NCI-H2227 (cell line): ENCODE measurements around the gene GMCL2.

Experiments used
- DNase-seq: peaks from one replicate; lab custom pipeline; 2025; ENCODE audit not compliant: unreplicated experiment; lab: John Stamatoyannopoulos, UW

Gene GMCL2

GRCh38 chr5:178222292-178222691 lies 35.1 kb upstream of the GMCL2 start:
- DNase-seq = no peak

DNA sequence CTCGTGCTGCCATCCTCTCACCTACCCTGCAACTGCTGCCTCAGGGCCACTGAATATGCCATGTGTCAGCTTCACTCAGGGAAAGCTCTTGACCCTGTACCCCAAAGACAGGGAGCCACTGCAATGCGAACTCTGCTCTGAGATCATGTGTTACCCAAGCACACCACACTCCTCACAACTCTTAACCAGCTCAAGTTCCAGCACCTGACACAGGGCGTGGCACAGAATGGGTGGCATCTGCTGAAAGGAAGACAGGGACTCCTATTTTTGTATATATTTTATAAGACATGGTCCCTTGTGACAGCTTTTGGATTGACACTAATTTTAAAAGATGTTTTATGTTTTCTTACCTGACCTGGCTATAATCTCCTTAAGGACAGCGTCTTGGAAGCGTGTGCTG lies 34.7 kb upstream of the GMCL2 start:
- no peak for DNase-seq

DNA sequence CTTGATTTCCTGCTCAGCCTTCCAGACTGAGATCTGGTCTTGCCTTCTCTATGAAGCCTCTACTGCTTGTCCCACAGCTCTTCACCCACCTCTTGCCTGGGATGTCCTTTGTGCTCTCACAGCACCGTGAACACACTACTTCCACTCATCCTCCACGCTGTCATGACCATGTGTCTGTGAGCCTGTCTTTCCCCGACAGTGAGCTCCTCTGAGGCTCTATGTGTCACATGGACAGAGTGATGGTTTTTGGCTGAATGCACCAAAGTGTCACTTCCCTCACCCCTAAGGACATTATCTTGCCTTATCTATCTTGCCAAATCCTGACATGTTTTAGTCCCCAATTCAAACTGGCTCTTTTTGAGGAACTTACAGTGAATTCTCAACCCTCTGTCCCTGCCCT lies 34.1 kb upstream of the GMCL2 start:
- DNase-seq = no peak

DNA sequence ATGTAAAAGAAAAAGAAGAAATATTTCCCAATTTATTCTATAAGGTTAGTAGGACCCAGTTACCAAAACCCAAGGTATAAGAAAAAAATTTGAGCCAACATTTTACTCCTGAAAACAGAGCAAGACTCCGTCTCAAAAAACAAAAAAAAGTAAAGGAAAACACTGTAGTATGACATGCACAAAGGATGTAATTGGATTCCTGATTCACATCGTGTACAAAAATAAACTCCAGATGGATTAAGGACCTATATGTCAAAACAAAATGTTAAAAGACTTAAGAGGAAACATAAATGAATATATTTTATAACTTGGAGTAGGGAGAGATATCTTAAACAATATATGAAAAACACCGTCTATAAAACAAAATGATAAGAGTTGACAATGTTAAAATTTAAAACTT lies 31.7 kb upstream of the GMCL2 start:
- DNase-seq = no peak

GRCh38 chr5:178218237-178218776 lies 31.1 kb upstream of the GMCL2 start:
- no peak for DNase-seq

GRCh38 chr5:178216779-178217178 lies 29.6 kb upstream of the GMCL2 start:
- DNase-seq = no peak

- DNase-seq = no peak
Observed at GRCh38 chr5:178216088-178216534, 28.9 kb upstream of the GMCL2 start.

DNA sequence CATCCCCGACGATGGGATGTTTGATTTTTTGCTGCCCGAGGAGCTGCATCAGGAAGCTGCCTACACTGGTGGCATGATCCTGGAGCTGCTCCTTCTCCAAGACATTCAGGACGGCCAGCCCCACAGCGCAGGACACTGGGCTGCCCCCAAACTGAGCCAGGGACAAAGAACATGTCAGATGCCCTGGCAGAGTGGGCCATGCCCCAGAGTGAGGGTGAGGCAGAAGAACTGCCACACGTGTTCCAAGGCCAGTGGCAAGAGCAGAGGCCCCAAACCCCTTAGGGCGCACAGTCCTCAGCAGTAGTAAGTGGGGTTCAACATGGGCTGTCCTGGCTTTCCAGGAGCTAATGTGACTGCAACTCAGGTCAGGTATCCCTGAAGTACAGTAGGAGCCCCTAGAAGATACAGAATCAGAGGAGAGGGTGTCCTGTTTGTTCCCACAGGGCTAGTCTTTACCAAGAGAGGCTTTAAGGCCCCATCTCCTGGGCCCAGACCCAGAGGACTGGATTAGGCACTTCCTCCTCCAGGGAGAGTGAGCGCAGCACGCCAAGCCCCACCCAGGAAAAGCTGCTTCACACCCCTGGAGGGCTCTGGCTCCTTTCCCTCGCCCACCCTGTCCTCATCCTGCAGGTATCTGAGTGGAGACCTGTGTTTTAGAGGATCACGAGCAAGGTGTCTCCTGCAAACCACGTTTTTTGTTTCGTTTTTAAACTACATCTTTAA lies 28.3 kb upstream of the GMCL2 start:
- DNase-seq = no peak

GRCh38 chr5:178214160-178214803 lies 27.1 kb upstream of the GMCL2 start:
- no peak for DNase-seq

GRCh38 chr5:178213748-178214151 lies 26.6 kb upstream of the GMCL2 start:
- no peak for DNase-seq

DNA sequence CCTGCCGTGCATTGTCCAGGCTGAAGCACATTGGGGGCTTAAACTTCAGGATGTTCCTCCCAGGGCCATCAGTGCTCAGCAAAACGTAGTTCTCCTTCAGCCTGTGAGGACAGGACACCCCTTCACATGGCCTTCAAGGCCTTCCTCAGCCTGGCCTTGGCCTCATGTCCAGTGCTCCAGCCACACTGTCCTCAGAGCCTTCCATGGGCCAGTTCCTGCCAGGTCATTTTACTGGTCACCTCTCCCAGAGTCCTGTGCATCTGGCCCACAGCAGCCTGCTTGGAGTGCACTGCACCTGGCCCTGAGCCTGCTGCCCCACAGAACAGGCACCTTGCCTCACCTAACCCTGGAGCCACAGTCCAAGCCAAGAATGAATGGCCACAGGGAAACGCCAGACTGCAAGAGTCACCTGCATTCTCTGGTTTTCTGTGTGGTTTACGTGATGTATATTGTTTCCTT lies 25.9 kb upstream of the GMCL2 start:
- DNase-seq = no peak

DNA sequence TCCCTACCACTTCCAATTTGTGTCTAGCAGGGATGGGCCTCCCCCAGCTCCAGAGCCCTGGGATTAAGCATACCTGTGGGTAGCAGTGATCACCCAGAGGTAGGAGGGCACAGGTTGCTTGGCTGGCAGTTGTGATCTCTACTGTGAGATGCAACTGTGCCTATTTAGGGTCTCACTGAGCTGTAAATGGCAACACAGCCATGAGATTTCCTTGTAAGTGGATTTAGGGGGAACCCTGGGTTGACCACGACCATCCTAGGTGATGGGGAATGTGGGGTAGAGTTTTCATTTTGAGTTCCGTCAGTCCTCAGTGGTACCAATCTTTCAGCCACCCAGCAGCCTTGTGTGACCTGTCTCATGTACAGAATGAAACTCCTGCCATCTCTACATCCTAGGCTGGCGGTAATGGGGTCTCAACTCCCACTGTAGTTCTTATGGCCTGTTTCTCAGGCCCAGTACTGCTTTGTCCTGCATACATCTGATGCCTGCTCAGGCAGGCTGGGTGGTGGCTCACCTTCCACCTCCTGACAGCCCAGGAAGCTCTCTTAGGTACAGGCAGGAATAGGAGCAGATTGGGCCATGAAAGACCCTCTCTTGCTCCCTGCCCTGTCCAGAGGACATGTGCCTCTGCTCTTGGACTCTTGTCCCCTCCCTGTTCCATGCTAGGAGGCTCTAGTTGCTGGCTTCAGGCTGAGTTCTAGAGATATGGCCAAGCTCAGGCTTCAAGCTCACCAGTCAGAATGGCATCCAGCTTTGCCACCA lies 25.3 kb upstream of the GMCL2 start:
- no peak for DNase-seq

DNA sequence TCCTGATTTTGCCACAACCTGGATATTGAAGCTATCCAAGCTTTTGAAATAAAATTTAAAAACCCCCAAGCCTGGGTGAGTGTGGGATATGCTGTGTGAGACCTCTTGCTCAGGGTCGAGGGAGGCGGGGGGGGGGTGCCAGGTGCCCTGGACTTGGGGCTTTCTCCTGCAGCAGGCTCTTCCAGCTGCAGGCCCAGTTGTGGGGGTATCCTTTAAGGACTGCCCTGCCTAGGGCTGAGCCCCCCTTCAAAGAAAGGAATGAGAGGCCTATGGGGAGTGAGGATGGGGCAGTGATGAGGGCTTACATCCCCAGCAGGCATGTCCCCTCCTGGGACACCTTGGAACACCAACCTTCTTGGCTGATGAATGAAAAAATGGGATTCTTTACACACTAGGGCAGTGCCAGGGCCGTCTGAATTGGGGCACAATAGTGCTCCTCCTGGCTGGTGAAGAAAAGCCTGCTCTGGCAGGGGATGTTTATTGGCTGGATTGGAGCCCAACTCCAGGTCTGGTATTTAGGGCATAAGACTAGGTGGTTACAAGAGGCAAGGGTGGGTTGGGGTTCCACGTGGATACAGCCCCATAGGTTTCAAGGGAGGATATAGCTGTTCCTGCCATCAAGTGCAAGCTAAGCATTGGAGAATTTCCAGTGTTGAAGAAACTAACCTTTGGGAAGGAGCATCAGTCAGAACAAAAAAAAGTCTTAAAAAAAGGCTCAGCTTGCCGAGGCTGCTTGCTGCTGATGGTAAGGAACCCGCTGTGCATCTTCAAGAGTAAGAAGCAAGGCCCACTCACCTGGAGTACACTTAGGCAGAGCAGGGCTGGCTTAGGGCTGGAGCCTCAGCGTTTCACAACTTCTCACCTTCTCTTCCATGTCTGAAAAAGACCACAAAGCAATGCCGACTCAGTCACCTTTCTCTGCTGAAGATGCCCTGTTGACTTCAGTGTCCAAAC lies 24.2 kb upstream of the GMCL2 start:
- DNase-seq = no peak

GRCh38 chr5:178210686-178211085 lies 23.5 kb upstream of the GMCL2 start:
- no peak for DNase-seq

- no peak for DNase-seq
Observed at GRCh38 chr5:178210073-178210535, 22.9 kb upstream of the GMCL2 start.

GRCh38 chr5:178209334-178210072 lies 22.3 kb upstream of the GMCL2 start:
- no peak for DNase-seq

DNA sequence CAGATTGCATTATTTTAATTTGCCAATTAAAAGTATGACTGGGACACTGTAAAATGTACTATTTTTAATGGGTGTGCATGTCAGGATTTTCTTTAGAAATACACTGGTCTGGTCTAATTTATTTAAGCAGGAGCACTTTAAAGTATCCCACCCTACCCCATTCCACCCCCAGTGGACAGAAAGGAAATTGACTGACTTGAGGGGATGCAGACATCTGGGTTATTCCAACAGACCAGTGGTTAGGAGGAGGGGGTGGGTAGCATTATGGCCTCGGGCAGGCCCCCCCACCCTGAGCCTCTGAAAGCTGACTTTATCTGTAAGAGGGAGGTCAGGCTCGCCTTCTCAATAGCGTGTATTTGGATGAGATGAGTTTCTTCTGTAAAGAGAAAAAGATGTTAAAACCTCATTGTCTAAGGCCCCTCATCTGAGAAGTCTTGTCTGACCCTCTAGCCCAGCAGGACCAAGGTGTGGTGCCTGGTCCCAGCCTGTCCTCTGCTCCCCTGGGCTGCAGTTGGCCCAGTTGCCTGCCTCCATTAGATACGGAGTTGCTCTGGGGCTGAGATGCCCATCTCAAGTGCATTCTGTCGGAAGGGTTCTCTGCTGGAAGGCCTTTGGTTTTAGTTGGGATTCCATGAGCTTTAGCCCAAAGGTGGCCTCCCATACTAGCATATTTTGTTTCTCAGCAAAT lies 21.5 kb upstream of the GMCL2 start:
- no peak for DNase-seq

- DNase-seq = no peak
Observed at GRCh38 chr5:178207917-178208280, 20.7 kb upstream of the GMCL2 start.

- no peak for DNase-seq
Observed at GRCh38 chr5:178207183-178207916, 20.2 kb upstream of the GMCL2 start.
